Kidney epithelial cell (primary cell): ENCODE measurements around the gene TRAPPC1. TPM values are rescaled to one million over a fixed set of nuclear protein-coding genes. Genes with fewer than 3 reads are reported as not detected.
"Not testable (repeated sequence)": the region's sequence is repeated elsewhere in the genome, so short reads cannot be mapped to it uniquely, and the experiment has no call there.

Source experiments
- DNase-seq: peaks from one replicate; pipeline ENCODE4 v3.0.0-alpha.2; 2010; ENCODE audit warnings: low read depth
- H3K27me3 ChIP-seq: 2 replicates; pipeline ENCODE4 v1.6.0; 2011; ENCODE audit warnings: low read length; ENCODE audit not compliant: control insufficient read depth, insufficient read depth
- H3K36me3 ChIP-seq: 2 replicates; pipeline ENCODE4 v1.5.1; 2011; ENCODE audit warnings: low read length; ENCODE audit not compliant: control insufficient read depth, insufficient read depth
- H3K4me3 ChIP-seq: 2 replicates; pipeline ENCODE4 v1.5.1; 2011; ENCODE audit warnings: low read depth, mild to moderate bottlenecking, control low read depth, low read length
- CTCF ChIP-seq: IDR thresholded peaks from 2 replicates; pipeline ENCODE4 v1.5.1; 2011; ENCODE audit warnings: mild to moderate bottlenecking, moderate library complexity, low read length, control low read depth, inconsistent platforms; ENCODE audit not compliant: insufficient read depth, poor library complexity, severe bottlenecking
- total RNA-seq: library from RNA; depleted of rRNA; stranded (reverse); fragments of >200 nt; gene quantifications from 2 replicates; pipeline ENCODE4 v1.2.3, GENCODE V29; 2015

Gene TRAPPC1
- total RNA-seq, 1 donor from 2014 or later: 51.6 TPM

- no peak for TF ChIP-seq CTCF
- Histone ChIP-seq H3K27me3 (no peaks in the 10 kb centered on the region), H3K36me3 (no peaks in the 10 kb centered on the region), H3K4me3 (no peak overlapping the region)
- no peak for DNase-seq
Observed at GRCh38 chr17:7956228-7956965, 24.7 kb upstream of the TRAPPC1 start.

- no peak for TF ChIP-seq CTCF
- Histone ChIP-seq H3K36me3 (no peaks in the 10 kb centered on the region), H3K4me3 (no peak overlapping the region), H3K27me3 (no peaks in the 10 kb centered on the region)
- DNase-seq: no peak
Observed at GRCh38 chr17:7955414-7956227, 23.9 kb upstream of the TRAPPC1 start.

GRCh38 chr17:7953266-7953665 is 21.5 kb upstream of the TRAPPC1 start:
- H3K27me3 ChIP-seq, H3K4me3 ChIP-seq, H3K36me3 ChIP-seq, DNase-seq: not testable (repeated sequence)

GRCh38 chr17:7951143-7951792 is 19.5 kb upstream of the TRAPPC1 start:
- no peak for TF ChIP-seq CTCF
- DNase-seq: no peak
- no peaks in the 10 kb centered on the region for H3K27me3 ChIP-seq
- H3K4me3 ChIP-seq: no peak overlapping the region
- H3K36me3 ChIP-seq: peaks cover 2% of the 10 kb centered on the region

- no peak for TF ChIP-seq CTCF
- Histone ChIP-seq H3K27me3 (no peaks in the 10 kb centered on the region), H3K36me3 (peaks cover 2% of the 10 kb centered on the region), H3K4me3 (no peak overlapping the region)
- no peak for DNase-seq
Observed at GRCh38 chr17:7950578-7950977, 18.8 kb upstream of the TRAPPC1 start.

GRCh38 chr17:7947651-7948050 is 15.9 kb upstream of the TRAPPC1 start:
- no peak for TF ChIP-seq CTCF
- no peaks in the 10 kb centered on the region for H3K27me3 ChIP-seq
- DNase-seq: no peak
- peaks cover 2% of the 10 kb centered on the region for H3K36me3 ChIP-seq
- H3K4me3 ChIP-seq: no peak overlapping the region
